A673 (cell line): ENCODE measurements around the gene PAPPA. TPM values are rescaled to one million over a fixed set of nuclear protein-coding genes. Genes with fewer than 3 reads are reported as not detected.
A peak's percentile ranks its signal among the peaks of the same experiment; 100 is the strongest.

Experiments used
- BruUV-seq: library from RNA; stranded (reverse); fragments of 400-500 nt; replicated peaks from 2 replicates; lab custom pipeline; 2021; lab: Mats Ljungman, UMichigan
- CTCF ChIA-PET: fragments of 300-600 bp; sonication (Branson Sonifier 250); formaldehyde crosslinking; loops from one replicate; lab custom pipeline; 2022; ENCODE audit warnings: antibody characterized with exemption; lab: Charles Lee
- POLR2A ChIA-PET: fragments of 300-600 bp; sonication (Branson Sonifier 250); formaldehyde crosslinking; loops from one replicate; lab custom pipeline; 2022; ENCODE audit warnings: antibody characterized with exemption; ENCODE audit not compliant: low non-redundant PET; lab: Charles Lee
- DNase-seq: peaks from one replicate; pipeline ENCODE4 v3.0.0-alpha.2; 2015; ENCODE audit warnings: low spot score
- H3K27ac ChIP-seq: fragments of 200-600 bp; sonication (generic); 2 replicates; pipeline ENCODE4 v1.5.1; 2016; ENCODE audit warnings: mixed run types, low read depth, mild to moderate bottlenecking, mixed read lengths, antibody characterized with exemption, low read length; ENCODE audit not compliant: poor library complexity, severe bottlenecking
- H3K27me3 ChIP-seq: fragments of 200-600 bp; sonication (generic); replicated peaks from 2 replicates; pipeline ENCODE4 v1.6.1; 2017; ENCODE audit warnings: mixed run types, low read depth, mild to moderate bottlenecking, mixed read lengths, antibody characterized with exemption, low read length; ENCODE audit not compliant: insufficient read depth, poor library complexity
- H3K36me3 ChIP-seq: fragments of 200-600 bp; sonication (generic); 2 replicates; pipeline ENCODE4 v1.6.1; 2016; ENCODE audit warnings: mixed run types, mild to moderate bottlenecking, mixed read lengths, antibody characterized with exemption, low read length; ENCODE audit not compliant: insufficient read depth, poor library complexity, severe bottlenecking
- H3K4me1 ChIP-seq: fragments of 200-600 bp; sonication (generic); 2 replicates; pipeline ENCODE4 v1.6.1; 2017; ENCODE audit warnings: mixed run types, mild to moderate bottlenecking, mixed read lengths, antibody characterized with exemption, low read length; ENCODE audit not compliant: insufficient read depth, poor library complexity, severe bottlenecking
- H3K4me3 ChIP-seq: fragments of 200-600 bp; sonication (generic); 2 replicates; pipeline ENCODE4 v1.5.1; 2016; ENCODE audit warnings: low read depth, mixed run types, mild to moderate bottlenecking, mixed read lengths, low read length; ENCODE audit not compliant: poor library complexity, severe bottlenecking
- H3K9me3 ChIP-seq: fragments of 200-600 bp; sonication (generic); 2 replicates; pipeline ENCODE4 v1.6.1; 2016; ENCODE audit warnings: mixed run types, low read depth, mild to moderate bottlenecking, mixed read lengths, antibody characterized with exemption, low read length; ENCODE audit not compliant: poor library complexity, severe bottlenecking
- EZH2 ChIP-seq: fragments of 200-600 bp; sonication (generic); IDR thresholded peaks from 2 replicates; pipeline ENCODE4 v1.6.1; 2017; ENCODE audit warnings: borderline replicate concordance, low read depth, mild to moderate bottlenecking, mixed read lengths, antibody characterized with exemption, low read length; ENCODE audit not compliant: poor library complexity, severe bottlenecking
- intact Hi-C: fragments of 100-400 bp; cut with micrococcal nuclease; formaldehyde crosslinking; loops from one replicate; pipeline ENCODE4 v1.10.0; 2022; ENCODE audit not compliant: unreplicated experiment
- total RNA-seq: library from RNA; stranded (reverse); gene quantifications from 2 replicates; pipeline ENCODE4 v1.2.3, GENCODE V29; 2021
- TF ChIP-seq, protein P1 (sequence below): fragments of 300-800, 200-600 bp; sonication (generic); conservative IDR thresholded peaks from 2 replicates; pipeline ENCODE4 v1.5.1; 2017; ENCODE audit warnings: low read depth, mild to moderate bottlenecking, antibody characterized with exemption, low read length, moderate library complexity, mixed read lengths

The PAPPA gene
- total RNA-seq, 1 experiment from 2014 or later: 47.4 TPM

GRCh38 chr9:116337015-116337414, 183.4 kb downstream of the PAPPA start:
- BruUV-seq: no TSS peak
- peaks cover 64% of the 10 kb centered on the region for H3K36me3 ChIP-seq
- no peaks in the 10 kb centered on the region for H3K4me1 ChIP-seq
- no peak overlapping the region for H3K27ac ChIP-seq
- TF ChIP-seq EZH2: no peak
- TF ChIP-seq, protein P1, sequence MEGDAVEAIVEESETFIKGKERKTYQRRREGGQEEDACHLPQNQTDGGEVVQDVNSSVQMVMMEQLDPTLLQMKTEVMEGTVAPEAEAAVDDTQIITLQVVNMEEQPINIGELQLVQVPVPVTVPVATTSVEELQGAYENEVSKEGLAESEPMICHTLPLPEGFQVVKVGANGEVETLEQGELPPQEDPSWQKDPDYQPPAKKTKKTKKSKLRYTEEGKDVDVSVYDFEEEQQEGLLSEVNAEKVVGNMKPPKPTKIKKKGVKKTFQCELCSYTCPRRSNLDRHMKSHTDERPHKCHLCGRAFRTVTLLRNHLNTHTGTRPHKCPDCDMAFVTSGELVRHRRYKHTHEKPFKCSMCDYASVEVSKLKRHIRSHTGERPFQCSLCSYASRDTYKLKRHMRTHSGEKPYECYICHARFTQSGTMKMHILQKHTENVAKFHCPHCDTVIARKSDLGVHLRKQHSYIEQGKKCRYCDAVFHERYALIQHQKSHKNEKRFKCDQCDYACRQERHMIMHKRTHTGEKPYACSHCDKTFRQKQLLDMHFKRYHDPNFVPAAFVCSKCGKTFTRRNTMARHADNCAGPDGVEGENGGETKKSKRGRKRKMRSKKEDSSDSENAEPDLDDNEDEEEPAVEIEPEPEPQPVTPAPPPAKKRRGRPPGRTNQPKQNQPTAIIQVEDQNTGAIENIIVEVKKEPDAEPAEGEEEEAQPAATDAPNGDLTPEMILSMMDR: no peak
- intact Hi-C loops: no loop called here
- DNase-seq: no peak
- no peak overlapping the region for H3K4me3 ChIP-seq
- CTCF ChIA-PET: no interaction called here
- POLR2A ChIA-PET: no interaction called here
- H3K27me3 ChIP-seq: no peaks in the 10 kb centered on the region
- no peaks in the 10 kb centered on the region for H3K9me3 ChIP-seq

DNA sequence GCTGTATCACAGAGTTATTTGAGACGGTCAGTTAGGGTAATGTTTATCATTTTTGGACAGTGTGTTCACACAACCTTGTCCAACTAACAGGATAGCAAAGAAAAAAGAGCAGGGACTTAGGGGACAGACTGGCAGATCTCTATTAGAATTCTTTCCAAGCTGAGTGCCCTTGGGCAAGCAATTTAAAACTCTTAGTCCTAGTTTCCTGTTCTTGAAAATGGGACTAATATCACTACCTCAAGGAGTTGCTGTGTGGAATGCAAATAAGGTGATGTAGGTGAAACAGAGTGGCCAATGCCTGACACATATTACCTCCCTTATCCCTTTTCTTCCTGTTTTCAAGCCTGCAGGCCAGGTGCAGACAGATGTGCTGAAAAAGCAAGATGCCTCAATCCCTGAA, 186.7 kb downstream of the PAPPA start:
- Histone ChIP-seq H3K36me3 (peaks cover 61% of the 10 kb centered on the region), H3K27ac (no peak overlapping the region), H3K9me3 (no peaks in the 10 kb centered on the region), H3K4me3 (no peak overlapping the region), H3K27me3 (no peaks in the 10 kb centered on the region), H3K4me1 (no peaks in the 10 kb centered on the region)
- intact Hi-C loops: no loop called here
- BruUV-seq: no TSS peak
- CTCF ChIA-PET: no interaction called here
- POLR2A ChIA-PET: no interaction called here
- DNase-seq: no peak
- TF ChIP-seq, protein P1: no peak
- no peak for TF ChIP-seq EZH2

DNA sequence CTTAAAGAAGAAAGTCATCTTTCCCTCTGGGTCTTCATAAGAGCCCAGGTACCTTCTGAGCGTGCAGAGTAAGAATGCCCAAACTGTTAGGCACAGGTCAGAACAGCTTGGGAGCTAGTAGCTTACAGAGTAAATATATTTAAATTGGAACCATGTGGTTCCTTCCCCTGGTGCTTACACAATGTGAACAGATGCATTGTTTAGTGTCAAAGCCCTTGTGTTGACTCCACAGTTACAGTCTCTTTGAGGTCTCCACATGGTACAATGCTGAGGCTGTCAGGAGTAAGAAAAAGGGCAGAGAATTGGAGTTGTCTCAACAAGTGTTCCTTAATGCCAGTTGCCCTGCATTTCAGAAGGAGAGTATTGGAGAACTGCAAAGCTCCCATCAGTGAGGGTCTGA, 188.5 kb downstream of the PAPPA start:
- intact Hi-C loops: no loop called here
- no peaks in the 10 kb centered on the region for H3K27me3 ChIP-seq
- ChIA-PET POLR2A (no interaction called here), CTCF (no interaction called here)
- H3K9me3 ChIP-seq: no peaks in the 10 kb centered on the region
- BruUV-seq: no TSS peak
- no peak for TF ChIP-seq EZH2
- TF ChIP-seq, protein P1: no peak
- H3K4me3 ChIP-seq: no peak overlapping the region
- H3K27ac ChIP-seq: no peak overlapping the region
- DNase-seq: peak; percentile 39
- H3K36me3 ChIP-seq: peaks cover 75% of the 10 kb centered on the region
- no peaks in the 10 kb centered on the region for H3K4me1 ChIP-seq
